Keratinocyte (primary cell): ENCODE results near the gene TRABD2B.

ENCODE experiments used
- CTCF ChIP-seq, 3 experiments: IDR thresholded peaks in 1 of 3; conservative IDR thresholded peaks in 1 of 3; optimal IDR thresholded peaks in 1 of 3; 2 replicates in 2 of 3; 3 replicates in 1 of 3; pipeline versions ENCODE3 to v1.5.1; 2011; ENCODE audit warnings: low read length in 3 of 3, mild to moderate bottlenecking in 3 of 3, moderate library complexity in 2 of 3, control low read depth in 1 of 3, inconsistent platforms in 1 of 3; ENCODE audit not compliant: insufficient read depth in 2 of 3; ENCODE audit errors: extremely low read depth in 1 of 3
- EZH2 ChIP-seq: IDR thresholded peaks from one replicate; pipeline ENCODE4 v1.6.1; 2012; ENCODE audit warnings: inconsistent platforms, mild to moderate bottlenecking, low read length, moderate library complexity

- TF ChIP-seq CTCF (optimal IDR thresholded peaks at IDR 0.05 in 1 of 3, IDR thresholded peaks at IDR 0.05 in 1 of 3, conservative IDR thresholded peaks at IDR 0.05 in 1 of 3; ENCODE audit: extremely low read depth in 1 of 3, insufficient read depth in 2 of 3, low read length in 3 of 3), result no peak
- TF ChIP-seq EZH2, result no peak
These were observed 9.1 kb upstream of the TRABD2B start for GRCh38 chr1:48006264-48006663.
